Kidney (tissue), 14 donors: Measurements from ENCODE around the gene CACNA1A. TPM values are rescaled to one million over a fixed set of nuclear protein-coding genes. Genes with fewer than 3 reads are reported as not detected.

Source experiments
- DNase-seq, 5 donors: peaks; one replicate each; pipeline ENCODE4 v3.0.0-alpha.2; 2013 to 2020
- FAIRE-seq: peaks from 2 replicates; lab custom pipeline; 2012; peaks lifted over from hg19 to GRCh38; lab: Jason Lieb, UNC
- H3K27ac ChIP-seq, 2 donors: one replicate each; pipeline ENCODE4 v1.7.0; 2013; ENCODE audit warnings: low read depth in 2 of 2, low read length in 2 of 2, inconsistent platforms in 1 of 2
- H3K27me3 ChIP-seq: one replicate; pipeline ENCODE4 v1.7.1; 2013; ENCODE audit warnings: low read length, inconsistent platforms; ENCODE audit not compliant: control insufficient read depth, insufficient read depth
- H3K36me3 ChIP-seq, 3 donors: one replicate each; pipeline versions ENCODE4 v1.7.0 to v1.7.1; 2013; ENCODE audit warnings: low read length in 3 of 3, control low read depth in 1 of 3, inconsistent platforms in 1 of 3; ENCODE audit not compliant: insufficient read depth in 3 of 3, control insufficient read depth in 2 of 3
- H3K4me1 ChIP-seq, 3 donors: one replicate each; pipeline versions ENCODE4 v1.7.0 to v1.7.1; 2013; ENCODE audit warnings: low read length in 3 of 3, inconsistent platforms in 1 of 3, low read depth in 1 of 3; ENCODE audit not compliant: control insufficient read depth in 2 of 3, insufficient read depth in 2 of 3
- H3K4me3 ChIP-seq, 3 donors: one replicate each; pipeline versions ENCODE4 v1.7.0 to v1.8.1; 2013; ENCODE audit warnings: low read length in 3 of 3, control low read depth in 1 of 3, inconsistent platforms in 1 of 3
- H3K9ac ChIP-seq, 3 donors: one replicate each; pipeline versions ENCODE4 v1.7.0 to v1.7.1; 2013; ENCODE audit warnings: low read length in 3 of 3, control low read depth in 1 of 3, inconsistent platforms in 1 of 3
- H3K9me3 ChIP-seq, 3 donors: one replicate each; pipeline versions ENCODE4 v1.7.0 to v1.7.1; 2013; ENCODE audit warnings: low read length in 3 of 3, control low read depth in 1 of 3, inconsistent platforms in 1 of 3; ENCODE audit not compliant: control insufficient read depth in 2 of 3, insufficient read depth in 1 of 3
- intact Hi-C: fragments of 100-400 bp; cut with DNase I; formaldehyde crosslinking; loops from one replicate; pipeline ENCODE4 v1.11.1; 2022
- polyA plus RNA-seq: library from polyadenylated mRNA; stranded (reverse); fragments of 350-450 nt; fragmentation: Illumina TruSeq; extraction: RNeasy Lipid Tissue Mini Kit (QIAGEN cat#74804); gene quantifications from one replicate; pipeline ENCODE4 v1.2.3, GENCODE V29; 2014; ENCODE audit warnings: low read depth, low replicate concordance; ENCODE audit not compliant: insufficient read depth
- total RNA-seq: library from RNA; stranded (reverse); fragmentation: NEBNext Ultra II Directional; extraction: Animal tissue kit (Norgen Biotek cat#: 25700); gene quantifications from one replicate; pipeline ENCODE4 v1.2.1, GENCODE V29; 2021
- TF ChIP-seq, protein P1 (sequence below): IDR thresholded peaks from 3 replicates; pipeline ENCODE4 v1.5.1; 2012; ENCODE audit warnings: mild to moderate bottlenecking, moderate library complexity, borderline replicate concordance; ENCODE audit not compliant: insufficient read depth; ENCODE audit errors: extremely low read depth
- donor health status: control.
- donor health status: control.
- donor health status: control.
- donor health status: control.
- donor health status: control.
- donor health status: DM: yes; HTN: yes; CAD: no.
- donor health status: Normal renal cell carcinoma (clear cell type).

CACNA1A gene
- total and polyA plus RNA-seq, 2 donors from 2014 or later: 0.30 to 1.7 TPM

GRCh38 chr19:13226983-13227382 lies 279.3 kb downstream of the CACNA1A start:
- no peak for FAIRE-seq

GRCh38 chr19:13225973-13226865 lies 280.1 kb downstream of the CACNA1A start:
- no peaks in the 10 kb centered on the region for H3K27me3 ChIP-seq
- no peaks in the 10 kb centered on the region for H3K9me3 ChIP-seq
- no peak overlapping the region for H3K27ac ChIP-seq
- no peak overlapping the region for H3K4me3 ChIP-seq
- intact Hi-C loops: no loop called here
- H3K36me3 ChIP-seq: no peaks in the 10 kb centered on the region
- FAIRE-seq: no peak
- TF ChIP-seq, protein P1, sequence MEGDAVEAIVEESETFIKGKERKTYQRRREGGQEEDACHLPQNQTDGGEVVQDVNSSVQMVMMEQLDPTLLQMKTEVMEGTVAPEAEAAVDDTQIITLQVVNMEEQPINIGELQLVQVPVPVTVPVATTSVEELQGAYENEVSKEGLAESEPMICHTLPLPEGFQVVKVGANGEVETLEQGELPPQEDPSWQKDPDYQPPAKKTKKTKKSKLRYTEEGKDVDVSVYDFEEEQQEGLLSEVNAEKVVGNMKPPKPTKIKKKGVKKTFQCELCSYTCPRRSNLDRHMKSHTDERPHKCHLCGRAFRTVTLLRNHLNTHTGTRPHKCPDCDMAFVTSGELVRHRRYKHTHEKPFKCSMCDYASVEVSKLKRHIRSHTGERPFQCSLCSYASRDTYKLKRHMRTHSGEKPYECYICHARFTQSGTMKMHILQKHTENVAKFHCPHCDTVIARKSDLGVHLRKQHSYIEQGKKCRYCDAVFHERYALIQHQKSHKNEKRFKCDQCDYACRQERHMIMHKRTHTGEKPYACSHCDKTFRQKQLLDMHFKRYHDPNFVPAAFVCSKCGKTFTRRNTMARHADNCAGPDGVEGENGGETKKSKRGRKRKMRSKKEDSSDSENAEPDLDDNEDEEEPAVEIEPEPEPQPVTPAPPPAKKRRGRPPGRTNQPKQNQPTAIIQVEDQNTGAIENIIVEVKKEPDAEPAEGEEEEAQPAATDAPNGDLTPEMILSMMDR: no peak
- no peak for DNase-seq
- no peaks in the 10 kb centered on the region for H3K4me1 ChIP-seq
- H3K9ac ChIP-seq: no peak overlapping the region

More at GRCh38 chr19:13226983-13227382, 279.3 kb downstream of the CACNA1A start:
- TF ChIP-seq, protein P1: no peak
- Histone ChIP-seq H3K9ac (no peak overlapping the region), H3K9me3 (no peaks in the 10 kb centered on the region), H3K27ac (no peak overlapping the region), H3K27me3 (no peaks in the 10 kb centered on the region), H3K36me3 (no peaks in the 10 kb centered on the region), H3K4me3 (no peak overlapping the region), H3K4me1 (no peaks in the 10 kb centered on the region)
- intact Hi-C loops: no loop called here
- no peak for DNase-seq

DNA sequence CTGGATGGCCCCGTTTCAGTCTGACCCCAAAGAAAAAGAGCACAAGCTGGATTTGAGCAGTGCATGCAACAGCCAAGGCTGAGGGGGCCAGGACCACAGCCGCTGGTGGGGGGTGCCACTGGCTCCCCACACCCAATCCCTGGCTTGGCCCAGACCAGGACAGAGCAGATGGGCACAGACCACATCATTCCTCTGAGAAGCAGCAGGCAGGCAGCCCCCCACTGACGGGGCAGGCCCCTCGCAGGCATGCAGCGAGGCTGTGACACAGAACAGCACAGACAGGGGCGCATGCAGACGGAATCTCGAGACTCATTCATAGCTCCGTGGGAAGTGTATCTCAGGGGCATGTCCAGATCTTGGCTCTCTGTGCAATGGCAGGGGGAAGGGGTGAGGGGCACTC lies 281.2 kb downstream of the CACNA1A start:
- Histone ChIP-seq H3K9me3 (peaks cover 0 to 5% (median 0%) of the 10 kb centered on the region in 3 donors), H3K36me3 (no peaks in the 10 kb centered on the region), H3K27ac (no peak overlapping the region), H3K9ac (no peak overlapping the region), H3K4me1 (no peaks in the 10 kb centered on the region), H3K4me3 (no peak overlapping the region), H3K27me3 (no peaks in the 10 kb centered on the region)
- TF ChIP-seq, protein P1: no peak
- intact Hi-C loops: no loop called here
- DNase-seq (no peak), FAIRE-seq (no peak)
